GM12872 (cell line): ENCODE data around the gene SNCA.

Experiments used
- TF ChIP-seq, protein P1 (sequence below): IDR thresholded peaks from 3 replicates; pipeline ENCODE4 v1.5.1; 2011; ENCODE audit warnings: low read depth, mild to moderate bottlenecking, low read length, moderate library complexity; ENCODE audit not compliant: insufficient read depth

Gene SNCA

GRCh38 chr4:89863533-89863932, 26.6 kb upstream of the SNCA start:
- TF ChIP-seq, protein P1, sequence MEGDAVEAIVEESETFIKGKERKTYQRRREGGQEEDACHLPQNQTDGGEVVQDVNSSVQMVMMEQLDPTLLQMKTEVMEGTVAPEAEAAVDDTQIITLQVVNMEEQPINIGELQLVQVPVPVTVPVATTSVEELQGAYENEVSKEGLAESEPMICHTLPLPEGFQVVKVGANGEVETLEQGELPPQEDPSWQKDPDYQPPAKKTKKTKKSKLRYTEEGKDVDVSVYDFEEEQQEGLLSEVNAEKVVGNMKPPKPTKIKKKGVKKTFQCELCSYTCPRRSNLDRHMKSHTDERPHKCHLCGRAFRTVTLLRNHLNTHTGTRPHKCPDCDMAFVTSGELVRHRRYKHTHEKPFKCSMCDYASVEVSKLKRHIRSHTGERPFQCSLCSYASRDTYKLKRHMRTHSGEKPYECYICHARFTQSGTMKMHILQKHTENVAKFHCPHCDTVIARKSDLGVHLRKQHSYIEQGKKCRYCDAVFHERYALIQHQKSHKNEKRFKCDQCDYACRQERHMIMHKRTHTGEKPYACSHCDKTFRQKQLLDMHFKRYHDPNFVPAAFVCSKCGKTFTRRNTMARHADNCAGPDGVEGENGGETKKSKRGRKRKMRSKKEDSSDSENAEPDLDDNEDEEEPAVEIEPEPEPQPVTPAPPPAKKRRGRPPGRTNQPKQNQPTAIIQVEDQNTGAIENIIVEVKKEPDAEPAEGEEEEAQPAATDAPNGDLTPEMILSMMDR: no peak

DNA sequence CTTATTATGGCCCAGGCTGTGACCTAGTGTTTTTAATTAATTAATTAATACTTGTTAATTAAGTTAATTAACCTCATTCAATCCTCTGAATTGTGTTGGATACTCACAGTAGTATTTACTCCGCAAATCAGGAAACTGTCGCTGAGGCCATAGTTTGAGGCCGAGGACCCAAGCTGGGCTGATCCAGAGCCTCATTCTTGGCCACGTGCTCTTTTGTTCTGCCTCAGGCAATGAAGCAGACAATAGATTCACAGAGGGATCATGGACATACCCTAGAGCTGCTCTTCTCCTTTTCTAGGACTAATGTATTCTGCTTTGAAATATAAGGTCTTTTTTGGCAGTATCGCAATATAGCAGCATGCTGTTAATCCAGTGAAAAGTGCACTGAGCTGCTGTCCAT, 24.0 kb upstream of the SNCA start:
- TF ChIP-seq, protein P1: no peak

DNA sequence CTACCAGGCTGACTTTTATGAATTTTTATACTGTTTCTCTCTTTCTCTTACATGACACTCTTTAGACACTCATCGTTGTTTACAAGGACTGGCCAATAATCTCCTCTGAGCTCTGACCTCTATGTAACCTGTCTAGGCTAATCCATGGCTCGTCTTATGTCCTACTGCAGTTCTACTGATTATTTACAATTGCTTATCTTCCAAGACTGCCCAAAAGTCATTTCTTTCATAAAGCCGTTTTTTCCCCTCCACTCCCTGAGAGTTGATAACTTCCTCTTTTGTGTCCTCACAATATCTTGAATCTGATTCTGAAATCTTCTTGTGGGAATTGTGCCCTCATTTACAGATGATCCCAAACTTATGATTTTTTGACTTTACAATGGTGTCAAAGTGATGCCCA, 18.3 kb upstream of the SNCA start:
- TF ChIP-seq, protein P1: no peak

- TF ChIP-seq, protein P1: no peak
Measured at GRCh38 chr4:89847571-89848325, 10.8 kb upstream of the SNCA start.

GRCh38 chr4:89839558-89839957, 2.6 kb upstream of the SNCA start:
- TF ChIP-seq, protein P1: no peak

DNA sequence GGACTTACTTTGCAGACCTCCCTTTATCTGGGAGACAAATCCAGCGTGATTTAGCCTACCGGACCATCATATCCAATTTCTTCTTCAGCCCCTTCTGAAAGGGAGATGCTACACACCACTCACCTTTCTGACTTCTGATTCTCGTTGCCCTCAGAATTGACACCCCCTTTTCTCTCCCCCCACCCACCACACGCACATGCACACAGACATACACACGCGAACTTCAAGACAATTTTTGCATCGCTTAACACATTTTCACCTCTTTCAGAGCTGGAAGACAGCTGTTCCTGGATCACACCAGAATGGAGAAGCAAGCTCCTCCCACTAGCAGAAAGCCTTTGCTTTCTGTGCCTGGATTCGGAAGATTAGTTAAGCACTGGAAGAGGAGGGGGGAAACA, 1.0 kb upstream of the SNCA start:
- TF ChIP-seq, protein P1: no peak

DNA sequence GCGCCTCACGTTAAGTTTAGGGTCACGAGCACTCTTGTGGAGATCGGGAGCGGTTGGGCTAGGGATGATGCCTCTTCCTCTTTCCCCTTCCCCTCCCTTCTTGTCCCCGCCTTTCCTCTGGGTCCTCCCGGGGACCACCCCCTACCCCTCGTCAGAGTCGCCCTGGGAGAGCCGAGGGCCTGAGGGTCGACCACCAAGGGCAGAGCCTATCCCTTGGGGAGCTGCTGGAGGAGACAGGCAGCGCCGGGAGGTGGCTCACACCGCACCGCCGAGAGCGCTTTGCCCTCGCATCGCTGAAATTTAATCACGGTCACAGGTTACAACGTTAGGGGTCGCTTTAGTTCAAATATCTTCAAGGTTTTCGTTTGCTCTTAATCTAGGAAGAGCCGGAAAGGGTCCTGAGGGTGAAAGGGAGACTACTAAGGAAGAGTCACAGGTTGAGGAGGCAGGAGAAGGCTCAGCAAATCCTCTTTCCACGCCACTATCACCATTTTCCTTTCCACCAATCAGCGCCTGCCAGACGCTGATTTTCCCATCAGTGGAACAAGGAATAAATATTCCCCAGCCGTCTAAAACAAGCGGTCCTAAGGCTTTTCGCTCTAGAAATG, 528 bp upstream of the SNCA start:
- TF ChIP-seq, protein P1: no peak
